Stimulated activated naive CD8-positive, alpha-beta T cell treated with anti-CD3 and anti-CD28 coated beads, Interleukin-15, Interleukin-2, amounts not matched to agents 100 ng/mL and 50 ng/mL, for 24 hours (primary cell): ENCODE measurements around the gene LY6G6F.
"Not testable (repeated sequence)": the region's sequence is repeated elsewhere in the genome, so short reads cannot be mapped to it uniquely, and the experiment has no call there.

ENCODE experiments used
- H3K27ac Mint-ChIP-seq: one replicate; pipeline ENCODE4 v1.8.0; 2021; ENCODE audit warnings: mild to moderate bottlenecking, mixed read lengths
- H3K27me3 Mint-ChIP-seq: one replicate; pipeline ENCODE4 v1.8.0; 2021; ENCODE audit warnings: mixed read lengths
- H3K36me3 Mint-ChIP-seq: one replicate; pipeline ENCODE4 v1.8.0; 2021; ENCODE audit warnings: low read depth, mixed read lengths
- H3K4me1 Mint-ChIP-seq: one replicate; pipeline ENCODE4 v1.8.0; 2021; ENCODE audit warnings: low read depth, mixed read lengths
- H3K4me3 Mint-ChIP-seq: one replicate; pipeline ENCODE4 v1.8.0; 2021; ENCODE audit warnings: mild to moderate bottlenecking, mixed read lengths
- H3K9me3 Mint-ChIP-seq: one replicate; pipeline ENCODE4 v1.8.0; 2021; ENCODE audit warnings: mixed read lengths

LY6G6F gene

DNA sequence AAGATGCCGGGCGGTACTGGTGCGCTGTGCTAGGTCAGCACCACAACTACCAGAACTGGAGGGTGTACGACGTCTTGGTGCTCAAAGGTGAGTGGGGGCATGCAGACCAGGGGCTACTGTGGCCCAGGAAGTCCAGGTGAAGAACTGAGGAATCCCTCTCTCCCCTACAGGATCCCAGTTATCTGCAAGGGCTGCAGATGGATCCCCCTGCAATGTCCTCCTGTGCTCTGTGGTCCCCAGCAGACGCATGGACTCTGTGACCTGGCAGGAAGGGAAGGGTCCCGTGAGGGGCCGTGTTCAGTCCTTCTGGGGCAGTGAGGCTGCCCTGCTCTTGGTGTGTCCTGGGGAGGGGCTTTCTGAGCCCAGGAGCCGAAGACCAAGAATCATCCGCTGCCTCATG lies 1.0 kb downstream of the LY6G6F start:
- H3K27me3 Mint-ChIP-seq, result no peaks in the 10 kb centered on the region
- no peak overlapping the region for H3K27ac Mint-ChIP-seq
- H3K4me1 Mint-ChIP-seq, result peaks cover 14% of the 10 kb centered on the region
- H3K36me3 Mint-ChIP-seq, result no peaks in the 10 kb centered on the region
- H3K9me3 Mint-ChIP-seq, result no peaks in the 10 kb centered on the region
- H3K4me3 Mint-ChIP-seq, result no peak overlapping the region

DNA sequence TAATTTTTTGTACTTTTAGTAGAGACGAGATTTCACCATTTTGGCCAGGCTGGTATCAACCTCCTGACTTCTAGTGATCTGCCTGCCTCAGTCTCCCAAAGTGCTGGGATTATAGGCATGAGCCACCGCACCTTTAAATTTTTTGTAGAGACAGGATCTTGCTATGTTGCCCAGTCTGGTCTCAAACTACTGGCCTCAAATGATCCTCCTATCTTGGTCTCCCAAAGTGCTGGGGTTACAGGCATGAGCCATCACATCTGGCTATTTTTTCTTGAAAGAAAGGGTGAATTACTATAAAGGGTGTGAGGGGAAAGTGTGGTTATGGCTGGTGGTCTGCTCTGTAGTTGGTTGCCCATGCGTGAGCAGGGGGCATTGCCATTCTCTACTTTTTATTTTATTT lies 1.6 kb downstream of the LY6G6F start:
- peaks cover 14% of the 10 kb centered on the region for H3K4me1 Mint-ChIP-seq
- H3K27ac Mint-ChIP-seq, result no peak overlapping the region
- H3K27me3 Mint-ChIP-seq, result no peaks in the 10 kb centered on the region
- H3K4me3 Mint-ChIP-seq, result no peak overlapping the region
- H3K36me3 Mint-ChIP-seq, result no peaks in the 10 kb centered on the region
- no peaks in the 10 kb centered on the region for H3K9me3 Mint-ChIP-seq

DNA sequence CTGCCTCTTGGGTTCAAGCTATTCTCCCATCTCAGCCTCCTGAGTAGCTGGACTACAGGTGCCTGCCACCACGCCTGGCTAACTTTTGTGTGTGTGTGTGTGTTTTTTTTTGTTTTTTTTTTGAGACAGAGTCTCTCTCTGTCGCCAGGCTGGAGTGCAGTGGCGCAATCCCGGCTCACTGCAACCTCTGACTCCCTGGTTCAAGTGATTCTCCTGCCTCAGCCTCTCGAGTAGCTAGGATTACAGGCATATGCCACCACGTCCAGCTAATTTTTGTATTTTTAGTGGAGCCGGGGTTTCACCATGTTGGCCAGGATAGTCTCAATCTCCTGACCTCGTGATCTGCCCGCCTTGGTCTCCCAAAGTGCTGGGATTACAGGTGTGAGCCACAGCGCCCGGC lies 2.5 kb downstream of the LY6G6F start:
- H3K9me3 Mint-ChIP-seq, H3K27ac Mint-ChIP-seq: not testable (repeated sequence)

DNA sequence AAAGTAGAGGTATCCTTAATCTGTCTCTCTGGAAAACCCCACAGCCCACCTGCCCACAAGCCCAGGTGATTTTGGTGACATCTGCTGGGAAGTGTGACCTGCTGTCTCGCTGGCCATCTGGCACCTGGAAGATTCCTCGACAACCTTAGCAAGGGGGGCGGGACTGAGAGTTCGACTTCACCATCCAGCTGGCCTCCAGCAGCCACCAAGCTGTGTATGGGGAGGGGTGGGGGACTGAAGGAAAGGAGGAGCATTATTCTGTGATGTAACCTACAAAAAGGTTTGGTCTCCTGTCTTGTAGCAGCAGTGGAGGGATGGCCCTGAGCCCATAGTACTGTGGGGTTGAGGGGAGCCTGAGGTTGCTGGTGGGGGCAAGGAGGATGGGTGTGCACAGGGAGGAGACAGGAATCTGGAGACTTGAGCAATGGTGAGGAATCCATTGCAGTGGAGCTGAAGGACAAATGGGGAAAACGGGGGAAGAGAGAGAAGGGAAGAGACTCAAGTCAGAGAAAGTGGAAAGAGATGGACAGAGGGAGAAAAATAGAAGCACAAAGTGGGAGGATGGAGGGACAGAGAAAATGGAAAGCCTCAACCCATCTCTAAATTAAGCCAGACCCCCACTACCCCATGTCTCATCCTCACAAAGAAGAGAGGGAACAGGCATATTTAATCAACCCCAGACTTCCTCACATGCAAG lies 4.0 kb downstream of the LY6G6F start:
- Mint-ChIP-seq H3K4me1 (peaks cover 14% of the 10 kb centered on the region), H3K27me3 (no peaks in the 10 kb centered on the region), H3K27ac (no peak overlapping the region), H3K9me3 (no peaks in the 10 kb centered on the region), H3K4me3 (no peak overlapping the region), H3K36me3 (no peaks in the 10 kb centered on the region)

More for the DNA sequence above, 2.5 kb downstream of the LY6G6F start:
- H3K27me3 Mint-ChIP-seq, H3K4me3 Mint-ChIP-seq, H3K36me3 Mint-ChIP-seq: not testable (repeated sequence)
- H3K4me1 Mint-ChIP-seq, result peaks cover 14% of the 10 kb centered on the region

DNA sequence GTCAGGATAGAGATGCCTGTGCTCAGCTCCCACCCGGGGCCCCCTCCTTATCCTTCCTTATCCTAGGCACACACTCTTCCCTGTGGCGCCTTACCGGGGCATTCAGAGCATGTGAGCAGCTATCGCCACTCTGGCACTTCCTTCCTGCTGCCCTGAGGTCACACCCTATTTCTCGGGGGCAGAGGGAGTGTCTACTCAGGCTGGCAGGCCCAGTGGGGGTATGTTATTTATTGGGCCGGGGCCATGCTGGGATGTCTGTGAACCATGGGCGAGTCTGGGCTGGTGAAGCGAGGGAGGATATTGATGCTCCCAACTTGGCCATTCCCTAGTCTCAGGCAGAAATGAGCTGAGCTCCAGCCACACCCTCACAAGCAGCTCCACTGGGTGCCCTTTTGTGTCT lies 4.6 kb downstream of the LY6G6F start:
- Mint-ChIP-seq H3K27ac (no peak overlapping the region), H3K4me1 (peaks cover 14% of the 10 kb centered on the region), H3K4me3 (no peak overlapping the region), H3K36me3 (no peaks in the 10 kb centered on the region), H3K9me3 (no peaks in the 10 kb centered on the region), H3K27me3 (no peaks in the 10 kb centered on the region)

DNA sequence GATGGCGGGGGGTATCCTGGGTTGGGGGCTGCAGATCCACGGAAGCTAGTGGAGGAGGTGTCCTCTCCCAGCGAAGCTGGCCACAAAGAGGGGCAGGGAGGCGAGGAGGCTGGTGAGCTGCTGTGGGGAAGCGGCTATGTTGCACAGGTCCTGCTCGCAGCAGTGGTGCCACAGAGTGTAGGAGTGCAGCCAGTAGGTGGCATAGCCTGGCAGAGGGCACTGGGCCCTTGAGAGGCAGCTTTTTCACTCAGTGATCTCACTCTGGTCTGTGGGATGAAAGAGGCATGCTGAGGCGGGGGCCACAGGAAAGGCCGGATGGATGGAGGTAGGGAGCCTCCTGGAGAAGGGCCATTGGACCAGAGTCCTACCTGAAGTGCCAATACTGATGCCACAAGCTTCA lies 5.6 kb downstream of the LY6G6F start:
- Mint-ChIP-seq H3K27me3 (no peaks in the 10 kb centered on the region), H3K4me1 (peaks cover 14% of the 10 kb centered on the region), H3K36me3 (no peaks in the 10 kb centered on the region), H3K9me3 (no peaks in the 10 kb centered on the region), H3K27ac (no peak overlapping the region), H3K4me3 (no peak overlapping the region)

DNA sequence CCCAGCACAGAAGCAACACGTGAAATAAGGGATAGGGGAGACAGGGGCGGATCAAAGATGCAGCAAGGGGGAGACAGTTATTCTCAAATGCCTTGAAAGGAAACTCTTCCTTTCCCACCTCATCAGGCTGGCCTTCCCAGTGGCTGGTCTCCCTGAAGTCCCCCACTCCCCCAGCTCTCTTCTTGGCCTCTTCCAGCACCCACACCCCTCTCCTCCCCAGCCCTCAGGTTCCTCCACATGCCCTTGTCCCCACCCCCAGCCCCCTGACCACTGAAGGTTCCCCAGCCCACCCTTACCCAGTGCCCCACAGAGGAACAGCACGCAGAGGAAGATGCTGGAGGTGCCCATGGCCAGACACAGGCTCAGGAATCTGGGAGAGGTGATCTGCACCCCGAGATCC lies 6.8 kb downstream of the LY6G6F start:
- Mint-ChIP-seq H3K4me3 (no peak overlapping the region), H3K27me3 (no peaks in the 10 kb centered on the region), H3K27ac (no peak overlapping the region), H3K4me1 (peaks cover 14% of the 10 kb centered on the region), H3K9me3 (no peaks in the 10 kb centered on the region), H3K36me3 (no peaks in the 10 kb centered on the region)

DNA sequence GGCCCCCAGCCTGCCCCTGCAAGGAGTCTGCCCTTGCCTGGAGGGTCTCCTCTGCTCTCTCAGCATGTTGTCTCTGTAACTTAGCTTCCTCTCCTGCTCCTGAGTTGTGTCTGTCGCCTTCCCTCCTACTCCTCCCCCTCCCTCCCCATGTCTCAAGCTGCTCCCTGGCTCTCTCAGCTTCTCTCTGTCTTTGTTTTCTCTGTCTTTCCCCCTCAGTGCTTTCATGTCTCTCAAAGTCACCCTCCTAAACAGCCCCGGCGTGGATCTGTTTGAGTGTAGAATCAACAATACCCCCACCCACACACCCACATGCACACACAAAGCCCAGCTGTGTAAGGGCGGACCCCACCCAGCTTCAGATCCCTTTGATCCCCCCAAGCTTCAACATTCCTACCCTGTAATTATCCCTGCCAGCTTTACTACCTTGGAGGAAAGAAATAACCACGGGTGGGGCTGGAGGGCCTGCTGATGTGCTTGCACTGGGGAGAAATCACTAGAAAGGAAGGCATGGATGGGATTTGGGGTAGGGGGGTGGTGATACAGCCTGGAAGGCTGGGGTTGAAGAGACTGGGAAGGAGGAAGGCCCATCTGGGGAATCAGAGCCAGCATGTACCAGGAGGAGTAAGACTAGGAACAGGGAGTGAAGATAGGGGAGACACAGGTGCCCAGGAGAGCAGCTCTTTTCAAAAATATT lies 7.5 kb downstream of the LY6G6F start:
- H3K4me1 Mint-ChIP-seq, result peaks cover 14% of the 10 kb centered on the region
- no peaks in the 10 kb centered on the region for H3K27me3 Mint-ChIP-seq
- H3K27ac Mint-ChIP-seq, result no peak overlapping the region
- H3K9me3 Mint-ChIP-seq, result no peaks in the 10 kb centered on the region
- no peaks in the 10 kb centered on the region for H3K36me3 Mint-ChIP-seq
- H3K4me3 Mint-ChIP-seq, result no peak overlapping the region

DNA sequence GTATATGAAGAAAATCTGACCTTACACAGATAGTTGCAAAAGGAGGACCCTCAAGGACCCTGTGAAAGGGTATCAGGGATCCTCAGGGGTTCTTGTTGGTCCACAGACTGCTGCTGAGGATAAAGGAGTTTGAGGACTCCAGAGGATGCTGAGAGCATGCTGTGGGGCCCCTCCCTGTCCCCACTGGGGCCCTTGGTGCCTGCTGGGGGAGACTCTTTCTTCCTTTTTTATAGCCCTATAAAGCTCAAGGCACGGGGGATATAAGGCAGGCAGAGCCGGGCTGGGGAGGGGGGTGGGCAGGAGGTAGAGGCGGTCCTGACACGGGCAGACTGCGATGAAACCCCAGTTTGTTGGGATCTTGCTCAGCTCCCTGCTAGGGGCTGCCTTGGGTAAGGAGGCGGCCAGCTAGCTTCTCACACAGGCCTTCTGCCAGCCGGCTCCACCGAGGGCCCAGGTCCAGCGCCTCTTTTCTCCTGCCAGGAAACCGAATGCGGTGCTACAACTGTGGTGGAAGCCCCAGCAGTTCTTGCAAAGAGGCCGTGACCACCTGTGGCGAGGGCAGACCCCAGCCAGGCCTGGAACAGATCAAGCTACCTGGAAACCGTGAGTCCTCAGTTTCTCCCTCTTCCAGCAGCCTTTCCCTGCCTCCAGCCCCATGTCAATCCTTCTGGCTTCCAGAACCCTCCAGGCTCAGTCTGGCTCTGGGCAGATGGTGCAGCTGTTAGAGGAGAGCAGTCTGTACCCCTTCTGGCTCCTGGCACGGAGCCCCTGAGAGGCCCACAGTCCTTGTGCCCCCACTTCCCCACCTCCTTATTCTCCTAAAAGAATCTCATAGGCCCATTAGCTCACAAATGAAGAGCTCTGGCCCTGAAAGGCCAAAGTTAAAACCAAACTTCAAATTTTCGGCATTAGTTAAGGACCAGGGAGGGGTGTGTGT lies 8.6 kb downstream of the LY6G6F start, which contains the start of gene LY6G6D:
Gene LY6G6D, plus strand, starts transcription at position 327 of the 937 bp plus-strand sequence. Its CDS starts 8 bp downstream, at position 335.
- H3K27ac Mint-ChIP-seq, result no peak within 1 kb of the TSS
- no peaks in the 10 kb centered on the region for H3K9me3 Mint-ChIP-seq
- H3K36me3 Mint-ChIP-seq, result no peaks in the 10 kb centered on the region
- no peak within 1 kb of the TSS for H3K4me3 Mint-ChIP-seq
- H3K4me1 Mint-ChIP-seq, result peaks cover 14% of the 10 kb centered on the region
- H3K27me3 Mint-ChIP-seq, result no peaks in the 10 kb centered on the region

DNA sequence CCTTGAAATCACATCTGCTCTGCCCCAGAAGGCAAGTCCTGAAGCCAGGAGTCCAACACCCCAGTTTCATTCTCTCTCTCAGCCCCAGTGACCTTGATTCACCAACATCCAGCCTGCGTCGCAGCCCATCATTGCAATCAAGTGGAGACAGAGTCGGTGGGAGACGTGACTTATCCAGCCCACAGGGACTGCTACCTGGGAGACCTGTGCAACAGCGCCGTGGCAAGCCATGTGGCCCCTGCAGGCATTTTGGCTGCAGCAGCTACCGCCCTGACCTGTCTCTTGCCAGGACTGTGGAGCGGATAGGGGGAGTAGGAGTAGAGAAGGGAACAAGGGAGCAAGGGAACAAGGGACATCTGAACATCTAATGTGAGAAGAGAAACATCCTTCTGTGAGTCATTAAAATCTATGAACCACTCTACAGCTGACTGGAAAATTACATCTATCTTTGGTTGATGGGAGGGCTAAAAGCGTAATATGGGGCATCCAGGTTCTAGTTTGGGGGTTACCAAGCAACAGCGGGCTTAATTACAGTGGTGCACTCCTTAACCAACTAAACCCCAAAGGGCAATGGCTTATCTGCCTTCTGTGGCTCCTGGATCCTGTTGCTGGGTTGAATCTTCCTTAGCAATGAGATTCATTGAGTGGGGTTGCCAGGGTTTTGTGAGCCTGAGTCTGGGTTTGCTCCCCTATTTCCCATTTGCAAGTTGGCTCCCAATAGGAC lies 11.0 kb downstream of the LY6G6F start:
- H3K36me3 Mint-ChIP-seq, result no peaks in the 10 kb centered on the region
- H3K4me3 Mint-ChIP-seq, result no peak overlapping the region
- no peaks in the 10 kb centered on the region for H3K27me3 Mint-ChIP-seq
- no peaks in the 10 kb centered on the region for H3K9me3 Mint-ChIP-seq
- peaks cover 7% of the 10 kb centered on the region for H3K4me1 Mint-ChIP-seq
- no peak overlapping the region for H3K27ac Mint-ChIP-seq

DNA sequence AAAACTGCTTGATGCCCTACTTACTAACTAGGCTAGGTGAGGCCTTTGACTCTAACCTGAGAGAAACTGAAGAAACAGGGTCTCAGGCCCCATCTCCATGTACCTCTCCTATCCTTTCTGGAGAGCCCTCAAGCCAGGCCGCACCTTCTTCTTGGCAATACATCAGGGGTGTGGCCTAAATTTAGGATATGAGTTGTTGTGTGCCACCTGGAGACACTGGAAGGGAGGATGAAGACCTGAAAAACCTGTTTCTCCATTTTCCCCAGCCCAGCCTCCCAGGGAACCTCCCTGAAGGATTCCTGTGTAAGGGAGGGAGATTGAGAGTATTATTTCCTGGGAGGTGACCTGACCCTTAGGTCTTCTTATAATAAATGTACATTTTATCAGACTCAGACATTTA lies 11.6 kb downstream of the LY6G6F start:
- H3K9me3 Mint-ChIP-seq, result no peaks in the 10 kb centered on the region
- H3K4me1 Mint-ChIP-seq, result peaks cover 8% of the 10 kb centered on the region
- H3K27ac Mint-ChIP-seq, result no peak overlapping the region
- H3K4me3 Mint-ChIP-seq, result no peak overlapping the region
- no peaks in the 10 kb centered on the region for H3K27me3 Mint-ChIP-seq
- H3K36me3 Mint-ChIP-seq, result no peaks in the 10 kb centered on the region

DNA sequence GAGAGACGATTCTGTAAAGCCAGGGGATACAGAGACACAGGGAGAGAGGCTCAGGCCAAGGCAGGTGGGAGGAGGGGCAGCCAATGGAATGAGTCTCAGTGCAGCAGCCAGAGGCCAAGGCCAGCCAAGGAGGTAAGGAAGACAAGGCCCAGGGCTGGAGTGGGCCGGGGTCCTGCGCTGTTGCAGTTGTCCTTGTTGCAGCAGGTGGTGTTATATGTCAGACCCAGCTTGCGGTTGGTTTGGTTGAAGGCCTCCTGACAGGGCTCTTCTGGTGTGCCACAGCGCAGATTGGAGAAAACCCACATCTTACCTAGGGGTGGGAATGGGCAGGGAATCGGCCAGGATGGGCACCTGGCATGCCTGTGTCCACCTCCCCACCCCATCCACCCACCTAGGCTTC lies 12.3 kb downstream of the LY6G6F start:
- no peak overlapping the region for H3K27ac Mint-ChIP-seq
- H3K36me3 Mint-ChIP-seq, result no peaks in the 10 kb centered on the region
- no peaks in the 10 kb centered on the region for H3K9me3 Mint-ChIP-seq
- H3K4me3 Mint-ChIP-seq, result no peak overlapping the region
- H3K27me3 Mint-ChIP-seq, result no peaks in the 10 kb centered on the region
- peaks cover 12% of the 10 kb centered on the region for H3K4me1 Mint-ChIP-seq

DNA sequence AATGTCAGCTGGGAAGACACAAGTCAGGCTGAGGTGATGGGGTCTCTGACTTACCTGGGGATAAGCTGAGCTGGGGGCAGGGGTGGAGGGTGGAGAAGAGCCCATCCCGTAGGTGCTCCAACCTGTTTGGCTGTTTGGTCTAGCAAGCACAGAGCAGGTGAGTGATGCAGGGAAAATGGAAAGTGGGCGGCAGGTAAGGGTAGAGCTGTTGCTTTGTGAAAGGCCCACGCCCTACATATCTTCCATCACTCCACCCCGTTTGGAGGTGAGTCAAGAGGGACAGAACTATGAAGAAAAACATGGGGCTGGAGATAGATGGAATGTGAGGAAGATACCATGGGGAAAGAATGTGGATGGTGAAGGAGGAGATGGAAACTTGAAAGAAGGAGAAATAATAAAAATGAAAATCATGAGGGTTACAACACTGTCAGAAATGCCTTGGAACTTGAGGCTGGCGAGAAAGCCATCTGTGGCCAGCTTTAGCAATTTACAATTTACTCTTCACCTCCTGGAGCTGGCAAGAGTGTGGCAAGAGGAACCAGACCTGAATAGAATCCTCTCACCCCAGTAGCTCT lies 13.6 kb downstream of the LY6G6F start:
- Mint-ChIP-seq H3K27me3 (no peaks in the 10 kb centered on the region), H3K36me3 (no peaks in the 10 kb centered on the region), H3K4me1 (peaks cover 10% of the 10 kb centered on the region), H3K9me3 (no peaks in the 10 kb centered on the region), H3K4me3 (no peak overlapping the region), H3K27ac (no peak overlapping the region)

DNA sequence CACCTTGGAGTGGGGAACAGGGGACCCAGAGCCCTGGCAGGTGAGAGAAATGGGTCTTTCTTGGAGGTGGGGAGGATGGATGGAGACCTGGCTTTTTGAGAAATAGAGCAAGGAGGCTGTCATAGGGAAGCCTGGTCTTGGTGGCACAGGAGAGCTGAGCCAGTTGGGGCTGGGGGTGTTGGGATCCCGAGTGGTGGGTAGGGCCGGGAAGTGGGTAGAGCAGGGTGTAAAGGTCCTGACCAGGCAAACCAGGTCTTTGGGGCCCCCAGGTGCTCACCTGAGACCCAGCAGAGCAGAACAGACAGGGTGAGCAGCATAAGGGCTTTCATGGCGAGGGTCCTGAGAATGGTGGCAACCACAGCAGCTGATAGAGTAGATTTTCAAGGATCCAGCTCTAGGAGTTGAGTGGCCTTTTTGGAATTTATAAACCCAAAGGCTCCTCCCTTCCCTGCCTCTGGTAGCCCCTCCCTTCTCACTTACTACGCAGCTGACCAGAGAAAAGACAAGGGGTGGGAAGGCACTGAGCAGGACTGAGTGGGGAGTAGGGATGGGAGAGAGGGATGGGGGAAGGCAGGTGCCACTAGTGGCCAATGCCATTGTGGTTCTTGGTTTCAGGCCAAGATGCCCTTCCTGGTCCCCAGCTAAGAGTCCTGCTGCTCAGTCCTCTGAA lies 14.8 kb downstream of the LY6G6F start, which contains the start of gene LY6G6C:
Gene LY6G6C, minus strand, starts transcription at position 396 of the 670 bp plus-strand sequence. Its CDS starts 67 bp downstream, at position 329.
- Mint-ChIP-seq H3K9me3 (no peaks in the 10 kb centered on the region), H3K4me3 (no peak within 1 kb of the TSS)

More for the DNA sequence above, 14.8 kb downstream of the LY6G6F start, which contains the start of gene LY6G6C:
- H3K4me1 Mint-ChIP-seq, result peaks cover 20% of the 10 kb centered on the region
- H3K27ac Mint-ChIP-seq, result no peak within 1 kb of the TSS
- H3K36me3 Mint-ChIP-seq, result peaks cover 6% of the 10 kb centered on the region
- no peaks in the 10 kb centered on the region for H3K27me3 Mint-ChIP-seq
